ENCODE measurements around the gene MRPL40. TPM values are rescaled to one million over a fixed set of nuclear protein-coding genes. Genes with fewer than 3 reads are reported as not detected.

The MRPL40 gene
- total RNA-seq, 2 donors from 2014 or later: 28.6 to 54.3 TPM

- Histone ChIP-seq H3K36me3 (peaks cover 0 to 2% of the 10 kb centered on the region in 2 donors), H3K9me3 (no peaks in the 10 kb centered on the region), H3K4me1 (replicated peaks) (no peaks in the 10 kb centered on the region), H3K4me3 (no peak overlapping the region), H3K27ac (no peak overlapping the region), H3K27me3 (replicated peaks; ENCODE audit: insufficient read depth) (no peaks in the 10 kb centered on the region)
- no peak for TF ChIP-seq POLR2A (IDR thresholded peaks at IDR 0.05)
- no peak for TF ChIP-seq CTCF (IDR thresholded peaks at IDR 0.05)
- no peak for TF ChIP-seq POLR2AphosphoS5 (IDR thresholded peaks at IDR 0.05)
- DNase-seq (ENCODE audit: low spot score): no peak
- intact Hi-C loops (cut with DNase I): no loop called here
- 93% methylated on average over 2 of the region's 2 CpGs for WGBS
Measured at GRCh38 chr22:19387038-19387437, 45.3 kb upstream of the MRPL40 start.

- Histone ChIP-seq H3K4me3 (no peak overlapping the region), H3K27ac (no peak overlapping the region), H3K9me3 (no peaks in the 10 kb centered on the region), H3K36me3 (peaks cover 0 to 2% of the 10 kb centered on the region in 2 donors), H3K27me3 (replicated peaks; ENCODE audit: insufficient read depth) (no peaks in the 10 kb centered on the region), H3K4me1 (replicated peaks) (no peaks in the 10 kb centered on the region)
- DNase-seq (ENCODE audit: low spot score): no peak
- no peak for TF ChIP-seq CTCF (IDR thresholded peaks at IDR 0.05)
- no peak for TF ChIP-seq POLR2A (IDR thresholded peaks at IDR 0.05)
- no peak for TF ChIP-seq POLR2AphosphoS5 (IDR thresholded peaks at IDR 0.05)
- intact Hi-C loops (cut with DNase I): no loop called here
- WGBS: 94% methylated on average over 7 of the region's 7 CpGs
Measured at GRCh38 chr22:19387575-19387974, 44.8 kb upstream of the MRPL40 start.

- no peaks in the 10 kb centered on the region for H3K9me3 ChIP-seq
- H3K27ac ChIP-seq: no peak overlapping the region
- 81% methylated on average over 5 of the region's 5 CpGs for WGBS
- intact Hi-C loops (cut with DNase I): no loop called here
- no peak overlapping the region for H3K4me3 ChIP-seq
- no peaks in the 10 kb centered on the region for H3K27me3 ChIP-seq (replicated peaks; ENCODE audit: insufficient read depth)
- peaks cover 0 to 11% of the 10 kb centered on the region in 2 donors for H3K36me3 ChIP-seq
- DNase-seq (ENCODE audit: low spot score): no peak
- no peaks in the 10 kb centered on the region for H3K4me1 ChIP-seq (replicated peaks)
- TF ChIP-seq POLR2A (IDR thresholded peaks at IDR 0.05) (no peak), CTCF (IDR thresholded peaks at IDR 0.05) (no peak), POLR2AphosphoS5 (IDR thresholded peaks at IDR 0.05) (no peak)
Measured at GRCh38 chr22:19393704-19394103, 38.6 kb upstream of the MRPL40 start.

GRCh38 chr22:19394274-19395050 lies 37.9 kb upstream of the MRPL40 start:
- TF ChIP-seq POLR2A (IDR thresholded peaks at IDR 0.05): no peak
- no peak for TF ChIP-seq CTCF (IDR thresholded peaks at IDR 0.05)
- TF ChIP-seq POLR2AphosphoS5 (IDR thresholded peaks at IDR 0.05): no peak
- WGBS: 87% methylated on average over 8 of the region's 8 CpGs
- Histone ChIP-seq H3K27me3 (replicated peaks; ENCODE audit: insufficient read depth) (no peaks in the 10 kb centered on the region), H3K27ac (no peak overlapping the region), H3K36me3 (peaks cover 0 to 11% of the 10 kb centered on the region in 2 donors), H3K9me3 (no peaks in the 10 kb centered on the region), H3K4me1 (replicated peaks) (no peaks in the 10 kb centered on the region), H3K4me3 (no peak overlapping the region)
- intact Hi-C loops (cut with DNase I): no loop called here
- DNase-seq (ENCODE audit: low spot score): no peak

- WGBS: 96% methylated on average over 4 of the region's 4 CpGs
- H3K4me1 ChIP-seq (replicated peaks): no peaks in the 10 kb centered on the region
- H3K27ac ChIP-seq: no peak overlapping the region
- DNase-seq (ENCODE audit: low spot score): no peak
- no peak overlapping the region for H3K4me3 ChIP-seq
- intact Hi-C loops (cut with DNase I): no loop called here
- TF ChIP-seq POLR2A (IDR thresholded peaks at IDR 0.05) (no peak), POLR2AphosphoS5 (IDR thresholded peaks at IDR 0.05) (no peak), CTCF (IDR thresholded peaks at IDR 0.05) (no peak)
- no peaks in the 10 kb centered on the region for H3K9me3 ChIP-seq
- peaks cover 0 to 11% of the 10 kb centered on the region in 2 donors for H3K36me3 ChIP-seq
- no peaks in the 10 kb centered on the region for H3K27me3 ChIP-seq (replicated peaks; ENCODE audit: insufficient read depth)
Measured at GRCh38 chr22:19395276-19395675, 37.1 kb upstream of the MRPL40 start.

Data from prostate gland (tissue), 2 donors.